Panc1 (cell line): ENCODE data around the gene SLC12A3.

Experiments
- POLR2AphosphoS5 ChIP-seq: IDR thresholded peaks from 2 replicates; pipeline ENCODE4 v1.6.1; 2012; ENCODE audit warnings: mild to moderate bottlenecking, low read depth, low read length, moderate library complexity
- REST ChIP-seq, 2 experiments: IDR thresholded peaks; 2 replicates each; pipeline ENCODE4 v1.6.1; 2011 to 2012; ENCODE audit warnings: low read depth in 2 of 2, control low read depth in 1 of 2, low read length in 1 of 2, mild to moderate bottlenecking in 1 of 2, moderate library complexity in 1 of 2; ENCODE audit not compliant: insufficient read depth in 1 of 2
- SIN3A ChIP-seq: IDR thresholded peaks from 2 replicates; pipeline ENCODE4 v1.6.1; 2012; ENCODE audit warnings: low read depth, mild to moderate bottlenecking, low read length, moderate library complexity, borderline replicate concordance; ENCODE audit not compliant: insufficient read depth
- TCF7L2 ChIP-seq: IDR thresholded peaks from 2 replicates; pipeline ENCODE4 v1.6.1; 2011; ENCODE audit warnings: mild to moderate bottlenecking, low read depth, low read length, inconsistent platforms
- TF ChIP-seq, protein P1 (sequence below): fragments of 450-650 bp; IDR thresholded peaks from 2 replicates; pipeline ENCODE4 v1.5.1; 2017; ENCODE audit warnings: mild to moderate bottlenecking

- TF ChIP-seq, protein P1, sequence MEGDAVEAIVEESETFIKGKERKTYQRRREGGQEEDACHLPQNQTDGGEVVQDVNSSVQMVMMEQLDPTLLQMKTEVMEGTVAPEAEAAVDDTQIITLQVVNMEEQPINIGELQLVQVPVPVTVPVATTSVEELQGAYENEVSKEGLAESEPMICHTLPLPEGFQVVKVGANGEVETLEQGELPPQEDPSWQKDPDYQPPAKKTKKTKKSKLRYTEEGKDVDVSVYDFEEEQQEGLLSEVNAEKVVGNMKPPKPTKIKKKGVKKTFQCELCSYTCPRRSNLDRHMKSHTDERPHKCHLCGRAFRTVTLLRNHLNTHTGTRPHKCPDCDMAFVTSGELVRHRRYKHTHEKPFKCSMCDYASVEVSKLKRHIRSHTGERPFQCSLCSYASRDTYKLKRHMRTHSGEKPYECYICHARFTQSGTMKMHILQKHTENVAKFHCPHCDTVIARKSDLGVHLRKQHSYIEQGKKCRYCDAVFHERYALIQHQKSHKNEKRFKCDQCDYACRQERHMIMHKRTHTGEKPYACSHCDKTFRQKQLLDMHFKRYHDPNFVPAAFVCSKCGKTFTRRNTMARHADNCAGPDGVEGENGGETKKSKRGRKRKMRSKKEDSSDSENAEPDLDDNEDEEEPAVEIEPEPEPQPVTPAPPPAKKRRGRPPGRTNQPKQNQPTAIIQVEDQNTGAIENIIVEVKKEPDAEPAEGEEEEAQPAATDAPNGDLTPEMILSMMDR: no peak
- TF ChIP-seq POLR2AphosphoS5 (no peak), REST (IDR thresholded peaks at IDR 0.05; ENCODE audit: insufficient read depth in 1 of 2, low read depth in 2 of 2, low read length in 1 of 2) (no peak), TCF7L2 (no peak), SIN3A (no peak)
These were observed 34.3 kb upstream of the SLC12A3 start for GRCh38 chr16:56830669-56831068.
